DLD1 (cell line): Measurements from ENCODE around the gene RRAGA.
"Not testable (repeated sequence)": the region's sequence is repeated elsewhere in the genome, so short reads cannot be mapped to it uniquely, and the experiment has no call there.

ENCODE experiments used
- in situ Hi-C: cut with HindIII; loops from 2 replicates; pipeline ENCODE4 v1.10.0; 2017; ENCODE audit warnings: low sequenced_read_pairs

RRAGA gene

GRCh38 chr9:19048966-19049916, at the start of gene RRAGA:
Gene RRAGA, plus strand, starts transcription at chr9:19049427. Its CDS starts 233 bp downstream, at chr9:19049660.
- in situ Hi-C loops, result no loop called here

- in situ Hi-C loops, result no loop called here
Measured at GRCh38 chr9:19000133-19000532, 49.1 kb upstream of the RRAGA start.

GRCh38 chr9:19009391-19009965, 39.7 kb upstream of the RRAGA start:
- in situ Hi-C loops, result no loop called here

- in situ Hi-C loops, result no loop called here
Measured at GRCh38 chr9:19018201-19018600, 31.0 kb upstream of the RRAGA start.

- in situ Hi-C loops, result no loop called here
Measured at GRCh38 chr9:19020886-19021455, 28.3 kb upstream of the RRAGA start.

GRCh38 chr9:19021649-19022048, 27.6 kb upstream of the RRAGA start:
- in situ Hi-C loops, result not testable (repeated sequence)

- in situ Hi-C loops, result no loop called here
Measured at GRCh38 chr9:19022206-19022605, 27.0 kb upstream of the RRAGA start.

GRCh38 chr9:19023078-19023477, 26.1 kb upstream of the RRAGA start:
- in situ Hi-C loops, result no loop called here

- in situ Hi-C loops, result no loop called here
Measured at GRCh38 chr9:19026375-19026774, 22.9 kb upstream of the RRAGA start.

GRCh38 chr9:19027825-19028224, 21.4 kb upstream of the RRAGA start:
- in situ Hi-C loops, result no loop called here

- in situ Hi-C loops, result no loop called here
Measured at GRCh38 chr9:19028835-19029451, 20.3 kb upstream of the RRAGA start.

- in situ Hi-C loops, result no loop called here
Measured at GRCh38 chr9:19030899-19031298, 18.3 kb upstream of the RRAGA start.

- in situ Hi-C loops, result no loop called here
Measured at GRCh38 chr9:19032406-19032805, 16.8 kb upstream of the RRAGA start.

GRCh38 chr9:19033015-19033414, 16.2 kb upstream of the RRAGA start, which contains the start of gene SAXO1:
Gene SAXO1, minus strand, starts transcription at chr9:19033209. Its CDS starts 301 bp downstream, at chr9:19032908.
- in situ Hi-C loops, result no loop called here

- in situ Hi-C loops, result no loop called here
Measured at GRCh38 chr9:19036611-19037010, 12.6 kb upstream of the RRAGA start.

- in situ Hi-C loops, result no loop called here
Measured at GRCh38 chr9:19049917-19050636, 850 bp downstream of the RRAGA start.

- in situ Hi-C loops, result no loop called here
Measured at GRCh38 chr9:19050637-19051591, 1.7 kb downstream of the RRAGA start.

- in situ Hi-C loops, result no loop called here
Measured at GRCh38 chr9:19057033-19057432, 7.8 kb downstream of the RRAGA start.

GRCh38 chr9:19074229-19074628, 25.0 kb downstream of the RRAGA start:
- in situ Hi-C loops, result no loop called here

- in situ Hi-C loops, result no loop called here
Measured at GRCh38 chr9:19074836-19075235, 25.6 kb downstream of the RRAGA start.
